Measurements from ENCODE around the gene METTL15.
"Not testable (repeated sequence)": the region's sequence is repeated elsewhere in the genome, so short reads cannot be mapped to it uniquely, and the experiment has no call there.

The METTL15 gene

DNA sequence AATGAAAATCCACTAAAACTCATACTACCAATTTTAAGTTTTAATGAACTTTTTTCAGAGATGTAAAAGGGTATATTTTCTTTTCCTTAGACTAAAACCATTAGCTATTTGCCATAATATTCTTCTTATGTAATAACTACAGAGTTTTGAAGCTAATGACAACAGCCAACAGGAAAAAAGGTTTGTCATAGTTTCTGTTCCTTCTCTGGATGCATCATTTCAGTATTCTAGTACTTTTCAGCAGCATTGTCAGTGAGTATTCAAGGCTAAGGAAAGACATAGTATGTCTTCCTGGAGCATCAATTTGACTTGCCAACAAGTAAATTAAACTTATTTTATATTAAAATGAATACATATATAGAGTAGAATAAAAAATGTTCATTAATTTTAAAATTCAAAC lies 166.0 kb downstream of the METTL15 start:
- no peak overlapping the region for H3K4ac ChIP-seq (ENCODE audit: low read length)

GRCh38 chr11:28284196-28284595 lies 176.0 kb downstream of the METTL15 start:
- Histone ChIP-seq H2AFZ (ENCODE audit: low read length) (no peak overlapping the region), H2BK5ac (ENCODE audit: low read length) (no peak overlapping the region), H3K4me3 (ENCODE audit: low read length in 2 of 2) (no peak overlapping the region), H2BK120ac (ENCODE audit: low read depth, low read length) (no peak overlapping the region), H2BK15ac (ENCODE audit: low read length) (no peak overlapping the region), H3K4ac (ENCODE audit: low read length) (no peak overlapping the region), H3K79me1 (ENCODE audit: low read depth, low read length) (no peaks in the 10 kb centered on the region), H3K4me1 (ENCODE audit: control insufficient read depth in 2 of 2, insufficient read depth in 1 of 2, low read depth in 1 of 2, low read length in 2 of 2) (no peaks in the 10 kb centered on the region), H3K23ac (ENCODE audit: low read depth, low read length, poor library complexity) (no peak overlapping the region), H3K9ac (ENCODE audit: low read depth, low read length, poor library complexity) (no peak overlapping the region), H3K27ac (replicated peaks; ENCODE audit: low read length) (no peak overlapping the region), H3K18ac (ENCODE audit: low read length) (no peak overlapping the region), H3K9me3 (replicated peaks in 1 of 2; ENCODE audit: control insufficient read depth in 2 of 2, insufficient read depth in 1 of 2, low read depth in 1 of 2, low read length in 2 of 2) (no peaks in the 10 kb centered on the region), H3K27me3 (ENCODE audit: control insufficient read depth in 3 of 3, insufficient read depth in 3 of 3, low read depth in 1 of 3, low read length in 3 of 3) (no peaks in the 10 kb centered on the region), H2BK12ac (ENCODE audit: low read length) (no peak overlapping the region), H4K91ac (ENCODE audit: low read depth, low read length, poor library complexity) (no peak overlapping the region), H4K8ac (ENCODE audit: low read depth, low read length) (no peak overlapping the region), H3K14ac (ENCODE audit: low read length) (no peak overlapping the region), H3K4me2 (ENCODE audit: insufficient read depth, low read length, poor library complexity, severe bottlenecking) (no peak overlapping the region), H2AK5ac (ENCODE audit: low read depth, low read length) (no peak overlapping the region), H3K36me3 (replicated peaks in 1 of 2; ENCODE audit: control insufficient read depth in 2 of 2, insufficient read depth in 2 of 2, low read length in 2 of 2) (no peaks in the 10 kb centered on the region)
- DNase-seq (ENCODE audit: low spot score): no peak
- WGBS, 2 donors (ENCODE audit: extremely low coverage in 2 of 2, insufficient read length in 2 of 2, insufficient replicate concordance in 1 of 2): no CpG with 5 or more reads among the region's 1 CpG

More for the DNA sequence above, 166.0 kb downstream of the METTL15 start:
- Histone ChIP-seq H2AFZ (ENCODE audit: low read length) (no peak overlapping the region), H3K9me3 (replicated peaks in 1 of 2; ENCODE audit: control insufficient read depth in 2 of 2, insufficient read depth in 1 of 2, low read depth in 1 of 2, low read length in 2 of 2) (no peaks in the 10 kb centered on the region), H3K79me1 (ENCODE audit: low read depth, low read length) (no peaks in the 10 kb centered on the region), H3K4me2 (ENCODE audit: insufficient read depth, low read length, poor library complexity, severe bottlenecking) (no peak overlapping the region), H2BK5ac (ENCODE audit: low read length) (no peak overlapping the region), H2BK120ac (ENCODE audit: low read depth, low read length) (no peak overlapping the region), H3K4me3 (ENCODE audit: low read length in 2 of 2) (no peak overlapping the region), H4K8ac (ENCODE audit: low read depth, low read length) (no peak overlapping the region), H3K27ac (replicated peaks; ENCODE audit: low read length) (no peak overlapping the region), H4K91ac (ENCODE audit: low read depth, low read length, poor library complexity) (no peak overlapping the region), H2BK12ac (ENCODE audit: low read length) (no peak overlapping the region), H3K36me3 (replicated peaks in 1 of 2; ENCODE audit: control insufficient read depth in 2 of 2, insufficient read depth in 2 of 2, low read length in 2 of 2) (no peaks in the 10 kb centered on the region), H3K23ac (ENCODE audit: low read depth, low read length, poor library complexity) (no peak overlapping the region), H3K27me3 (ENCODE audit: control insufficient read depth in 3 of 3, insufficient read depth in 3 of 3, low read depth in 1 of 3, low read length in 3 of 3) (no peaks in the 10 kb centered on the region), H3K18ac (ENCODE audit: low read length) (no peak overlapping the region), H3K14ac (ENCODE audit: low read length) (no peak overlapping the region), H2BK15ac (ENCODE audit: low read length) (no peak overlapping the region), H3K4me1 (ENCODE audit: control insufficient read depth in 2 of 2, insufficient read depth in 1 of 2, low read depth in 1 of 2, low read length in 2 of 2) (no peaks in the 10 kb centered on the region), H2AK5ac (ENCODE audit: low read depth, low read length) (no peak overlapping the region), H3K9ac (ENCODE audit: low read depth, low read length, poor library complexity) (no peak overlapping the region)
- DNase-seq (ENCODE audit: low spot score): no peak

GRCh38 chr11:28289444-28289843 lies 181.3 kb downstream of the METTL15 start:
- H3K14ac ChIP-seq (ENCODE audit: low read length): no peak overlapping the region
- WGBS, 2 donors (ENCODE audit: extremely low coverage in 2 of 2, insufficient read length in 2 of 2, insufficient replicate concordance in 1 of 2): no CpG with 5 or more reads among the region's 1 CpG
- H3K36me3 ChIP-seq (replicated peaks in 1 of 2; ENCODE audit: control insufficient read depth in 2 of 2, insufficient read depth in 2 of 2, low read length in 2 of 2): peaks cover 0 to 6% of the 10 kb centered on the region in 2 donors

DNA sequence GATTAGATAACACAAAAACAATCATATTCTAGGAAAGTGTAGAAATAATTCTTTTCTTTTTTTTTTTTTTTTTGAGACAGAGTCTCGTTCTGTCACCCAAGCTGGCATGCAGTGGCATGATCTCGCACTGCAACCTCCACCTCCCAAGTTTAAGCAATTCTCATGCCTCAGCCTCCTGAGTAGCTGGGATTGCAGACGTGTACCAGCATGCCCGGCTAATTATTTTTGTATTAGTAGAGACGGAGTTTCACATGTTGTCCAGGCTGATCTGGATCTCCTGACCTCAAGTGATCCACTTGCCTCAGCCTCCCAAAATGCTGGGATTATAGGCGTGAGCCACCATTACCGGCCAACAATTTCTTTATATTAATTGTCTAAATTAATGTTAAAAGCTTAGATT lies 182.8 kb downstream of the METTL15 start:
- WGBS, 2 donors (ENCODE audit: extremely low coverage in 2 of 2, insufficient read length in 2 of 2, insufficient replicate concordance in 1 of 2): no CpG with 5 or more reads among the region's 7 CpGs
- not testable (repeated sequence) for H3K23ac ChIP-seq (ENCODE audit: low read depth, low read length, poor library complexity); H4K8ac ChIP-seq (ENCODE audit: low read depth, low read length)

More at GRCh38 chr11:28289444-28289843, 181.3 kb downstream of the METTL15 start:
- Histone ChIP-seq H3K18ac (ENCODE audit: low read length) (no peak overlapping the region), H2BK5ac (ENCODE audit: low read length) (no peak overlapping the region), H2BK15ac (ENCODE audit: low read length) (no peak overlapping the region), H3K9ac (ENCODE audit: low read depth, low read length, poor library complexity) (no peak overlapping the region), H2BK12ac (ENCODE audit: low read length) (no peak overlapping the region), H3K79me1 (ENCODE audit: low read depth, low read length) (no peaks in the 10 kb centered on the region), H2AFZ (ENCODE audit: low read length) (no peak overlapping the region), H2BK120ac (ENCODE audit: low read depth, low read length) (no peak overlapping the region), H4K8ac (ENCODE audit: low read depth, low read length) (no peak overlapping the region), H3K27ac (replicated peaks; ENCODE audit: low read length) (no peak overlapping the region), H3K4me3 (ENCODE audit: low read length in 2 of 2) (no peak overlapping the region), H3K4ac (ENCODE audit: low read length) (no peak overlapping the region), H2AK5ac (ENCODE audit: low read depth, low read length) (no peak overlapping the region), H3K4me1 (ENCODE audit: control insufficient read depth in 2 of 2, insufficient read depth in 1 of 2, low read depth in 1 of 2, low read length in 2 of 2) (no peaks in the 10 kb centered on the region), H3K27me3 (ENCODE audit: control insufficient read depth in 3 of 3, insufficient read depth in 3 of 3, low read depth in 1 of 3, low read length in 3 of 3) (no peaks in the 10 kb centered on the region), H3K9me3 (replicated peaks in 1 of 2; ENCODE audit: control insufficient read depth in 2 of 2, insufficient read depth in 1 of 2, low read depth in 1 of 2, low read length in 2 of 2) (no peaks in the 10 kb centered on the region), H3K4me2 (ENCODE audit: insufficient read depth, low read length, poor library complexity, severe bottlenecking) (no peak overlapping the region), H3K23ac (ENCODE audit: low read depth, low read length, poor library complexity) (no peak overlapping the region), H4K91ac (ENCODE audit: low read depth, low read length, poor library complexity) (no peak overlapping the region)
- no peak for DNase-seq (ENCODE audit: low spot score)

More for the DNA sequence above, 182.8 kb downstream of the METTL15 start:
- not testable (repeated sequence) for H3K27ac ChIP-seq (replicated peaks; ENCODE audit: low read length); H2BK12ac ChIP-seq (ENCODE audit: low read length); H3K18ac ChIP-seq (ENCODE audit: low read length); DNase-seq (ENCODE audit: low spot score); H3K4me1 ChIP-seq (ENCODE audit: control insufficient read depth in 2 of 2, insufficient read depth in 1 of 2, low read depth in 1 of 2, low read length in 2 of 2); H2BK15ac ChIP-seq (ENCODE audit: low read length); H3K36me3 ChIP-seq (replicated peaks in 1 of 2; ENCODE audit: control insufficient read depth in 2 of 2, insufficient read depth in 2 of 2, low read length in 2 of 2); H3K27me3 ChIP-seq (ENCODE audit: control insufficient read depth in 3 of 3, insufficient read depth in 3 of 3, low read depth in 1 of 3, low read length in 3 of 3); H2AFZ ChIP-seq (ENCODE audit: low read length); H3K4me3 ChIP-seq (ENCODE audit: low read length in 2 of 2); H3K79me1 ChIP-seq (ENCODE audit: low read depth, low read length); H2AK5ac ChIP-seq (ENCODE audit: low read depth, low read length); H3K9me3 ChIP-seq (replicated peaks in 1 of 2; ENCODE audit: control insufficient read depth in 2 of 2, insufficient read depth in 1 of 2, low read depth in 1 of 2, low read length in 2 of 2); H4K91ac ChIP-seq (ENCODE audit: low read depth, low read length, poor library complexity); H2BK120ac ChIP-seq (ENCODE audit: low read depth, low read length); H3K4ac ChIP-seq (ENCODE audit: low read length); H3K14ac ChIP-seq (ENCODE audit: low read length); H2BK5ac ChIP-seq (ENCODE audit: low read length); H3K9ac ChIP-seq (ENCODE audit: low read depth, low read length, poor library complexity); H3K4me2 ChIP-seq (ENCODE audit: insufficient read depth, low read length, poor library complexity, severe bottlenecking)
